SK-N-SH treated with all-trans-retinoic acid at 6 μM for 48 hours (cell line): ENCODE measurements around the gene TTC28.

Experiments
- CREB5 ChIP-seq: fragments of 250-450 bp; sonication (Bioruptor Pico); IDR thresholded peaks from 2 replicates; pipeline ENCODE4 v1.5.1; 2020; ENCODE audit warnings: low read depth, mild to moderate bottlenecking, moderate library complexity
- ISL1 ChIP-seq: fragments of 250-450 bp; sonication (Bioruptor Pico); IDR thresholded peaks from 2 replicates; pipeline ENCODE4 v2.1.2; 2022; ENCODE audit warnings: mild to moderate bottlenecking, moderate library complexity
- OSR1 ChIP-seq: fragments of 250-450 bp; sonication (Bioruptor Pico); IDR thresholded peaks from 2 replicates; pipeline ENCODE4 v1.8.0; 2022; ENCODE audit warnings: moderate library complexity, mild to moderate bottlenecking, inconsistent platforms
- POU6F1 ChIP-seq: fragments of 250-450 bp; sonication (Bioruptor Pico); IDR thresholded peaks from 2 replicates; pipeline ENCODE4 v1.8.0; 2021; ENCODE audit warnings: low read depth, mild to moderate bottlenecking, moderate library complexity, borderline replicate concordance
- PPARA ChIP-seq: fragments of 250-450 bp; sonication (Bioruptor Pico); IDR thresholded peaks from 2 replicates; pipeline ENCODE4 v1.5.0; 2020; ENCODE audit warnings: mild to moderate bottlenecking, borderline replicate concordance
- ZFP3 ChIP-seq: fragments of 250-450 bp; sonication (Bioruptor Pico); IDR thresholded peaks from 2 replicates; pipeline ENCODE4 v1.5.0; 2020; ENCODE audit warnings: mild to moderate bottlenecking, moderate library complexity
- ZNF565 ChIP-seq: fragments of 450-650 bp; formaldehyde crosslinking; conservative IDR thresholded peaks from 2 replicates; pipeline ENCODE4 v1.5.0; 2020; ENCODE audit warnings: low read depth, mild to moderate bottlenecking, moderate library complexity
- ZNF70 ChIP-seq: fragments of 450-650 bp; formaldehyde crosslinking; IDR thresholded peaks from 2 replicates; pipeline ENCODE4 v1.5.0; 2020; ENCODE audit warnings: mild to moderate bottlenecking, moderate library complexity

- no peak for TF ChIP-seq ZNF565 (CRISPR knock-in tag)
- no peak for TF ChIP-seq ZNF70
- no peak for TF ChIP-seq POU6F1 (CRISPR knock-in tag)
- TF ChIP-seq ZFP3 (CRISPR knock-in tag) = no peak
- no peak for TF ChIP-seq ISL1
- no peak for TF ChIP-seq PPARA (CRISPR knock-in tag)
- no peak for TF ChIP-seq OSR1 (CRISPR knock-in tag)
- no peak for TF ChIP-seq CREB5
Observed at GRCh38 chr22:28008649-28009048, 671.0 kb downstream of the TTC28 start.
